PC-3 (cell line): ENCODE results near the gene CORO2B. TPM values are rescaled to one million over a fixed set of nuclear protein-coding genes. Genes with fewer than 3 reads are reported as not detected.

Experiments used
- ATAC-seq: fragments of 200-7000 bp; cut with Tn5 transposase; 2 replicates; pipeline ENCODE4 v1.9.1; 2020; ENCODE audit warnings: mild to moderate bottlenecking, moderate library complexity
- BruUV-seq: library from RNA; stranded (reverse); fragments of 400-500 nt; replicated peaks from 2 replicates; lab custom pipeline; 2021; lab: Mats Ljungman, UMichigan
- CTCF ChIA-PET: fragments of 300-600 bp; sonication (Branson Sonifier 250); formaldehyde crosslinking; loops from one replicate; lab custom pipeline; 2022; ENCODE audit warnings: antibody characterized with exemption; lab: Charles Lee
- POLR2A ChIA-PET: fragments of 300-600 bp; sonication (Branson Sonifier 250); formaldehyde crosslinking; loops from one replicate; lab custom pipeline; 2022; ENCODE audit warnings: antibody characterized with exemption; ENCODE audit not compliant: unreplicated experiment; lab: Charles Lee
- DNase-seq: peaks from one replicate; pipeline ENCODE4 v3.0.0-alpha.2; 2015
- H2AFZ ChIP-seq: fragments of 300-600 bp; sonication (generic); 2 replicates; pipeline ENCODE4 v1.6.0; 2016; ENCODE audit warnings: antibody characterized with exemption, low read length
- H3F3A ChIP-seq: fragments of 300-600 bp; sonication (generic); one replicate; pipeline ENCODE4 v1.6.0; 2017; ENCODE audit warnings: antibody characterized with exemption, low read length, control low read depth, mild to moderate bottlenecking; ENCODE audit not compliant: unreplicated experiment
- H3K27ac ChIP-seq: fragments of 300-600 bp; sonication (generic); 2 replicates; pipeline ENCODE4 v1.5.1; 2016; ENCODE audit warnings: mild to moderate bottlenecking, low read length
- H3K27me3 ChIP-seq: fragments of 300-600 bp; sonication (generic); 2 replicates; pipeline ENCODE4 v1.6.1; 2016; ENCODE audit warnings: low read length, mixed read lengths
- H3K36me3 ChIP-seq: fragments of 300-600 bp; sonication (generic); 2 replicates; pipeline ENCODE4 v1.6.1; 2016; ENCODE audit warnings: low read depth, mixed run types, low read length, mixed read lengths
- H3K4me1 ChIP-seq: fragments of 300-600 bp; sonication (generic); 2 replicates; pipeline ENCODE4 v1.5.1; 2016; ENCODE audit warnings: low read length; ENCODE audit not compliant: insufficient read depth
- H3K4me2 ChIP-seq: fragments of 300-600 bp; sonication (generic); 2 replicates; pipeline ENCODE4 v1.6.0; 2016; ENCODE audit warnings: low read length
- H3K4me3 ChIP-seq: fragments of 300-600 bp; sonication (generic); 2 replicates; pipeline ENCODE4 v1.5.1; 2016; ENCODE audit warnings: mild to moderate bottlenecking, low read length, mixed read lengths
- H3K79me2 ChIP-seq: fragments of 300-600 bp; sonication (generic); 2 replicates; pipeline ENCODE4 v1.6.1; 2017; ENCODE audit warnings: low read length, mixed read lengths
- H3K9ac ChIP-seq: fragments of 300-600 bp; sonication (generic); 2 replicates; pipeline ENCODE4 v1.6.0; 2016; ENCODE audit warnings: mild to moderate bottlenecking, low read length
- H3K9me2 ChIP-seq: fragments of 300-600 bp; sonication (generic); replicated peaks from 2 replicates; pipeline ENCODE4 v1.6.1; 2016; ENCODE audit warnings: mixed run types, low read length, mixed read lengths
- H3K9me3 ChIP-seq: fragments of 300-600 bp; sonication (generic); 2 replicates; pipeline ENCODE4 v1.6.1; 2016; ENCODE audit warnings: low read length, mixed read lengths
- H4K20me1 ChIP-seq: fragments of 300-600 bp; sonication (generic); 2 replicates; pipeline ENCODE4 v1.6.1; 2016; ENCODE audit warnings: low read length, mixed read lengths
- CTCF ChIP-seq: fragments of 300-600 bp; sonication (generic); conservative IDR thresholded peaks from 2 replicates; pipeline ENCODE4 v1.5.1; 2017; ENCODE audit warnings: antibody characterized with exemption, low read depth, mild to moderate bottlenecking, low read length
- EZH2 ChIP-seq: fragments of 300-600 bp; sonication (generic); IDR thresholded peaks from one replicate; pipeline ENCODE4 v1.6.1; 2017; ENCODE audit warnings: antibody characterized with exemption, mild to moderate bottlenecking, low read length; ENCODE audit not compliant: unreplicated experiment
- EZH2phosphoT487 ChIP-seq: fragments of 300-600 bp; sonication (generic); IDR thresholded peaks from 2 replicates; pipeline ENCODE4 v1.6.1; 2018; ENCODE audit warnings: mild to moderate bottlenecking, antibody characterized with exemption, low read length, borderline replicate concordance
- intact Hi-C: fragments of 100-400 bp; cut with micrococcal nuclease; formaldehyde crosslinking; loops from 2 replicates; pipeline ENCODE4 v1.9.0; 2023
- total RNA-seq: library from RNA; depleted of rRNA; stranded (reverse); fragments of >200 nt; gene quantifications from 2 replicates; pipeline ENCODE4 v1.2.3, GENCODE V29; 2014

CORO2B gene
- total RNA-seq, 1 experiment from 2014 or later = 0.66 TPM

GRCh38 chr15:68709876-68710275 lies 131.1 kb downstream of the CORO2B start:
- Histone ChIP-seq H3K4me2 (no peak overlapping the region), H3K36me3 (no peaks in the 10 kb centered on the region), H3K79me2 (no peaks in the 10 kb centered on the region), H4K20me1 (no peaks in the 10 kb centered on the region), H3F3A (no peaks in the 10 kb centered on the region), H3K9ac (no peak overlapping the region), H3K9me3 (no peaks in the 10 kb centered on the region), H3K27ac (no peak overlapping the region), H3K9me2 (no peaks in the 10 kb centered on the region), H3K4me1 (no peaks in the 10 kb centered on the region), H3K27me3 (no peaks in the 10 kb centered on the region), H2AFZ (no peak overlapping the region), H3K4me3 (no peak overlapping the region)
- TF ChIP-seq EZH2phosphoT487 (no peak), CTCF (no peak), EZH2 (no peak)
- intact Hi-C loops = no loop called here
- ChIA-PET POLR2A (no interaction called here), CTCF (no interaction called here)
- BruUV-seq = no TSS peak
- no peak for ATAC-seq
- DNase-seq = no peak

- DNase-seq = no peak
- no peak for ATAC-seq
- Histone ChIP-seq H3K9ac (no peak overlapping the region), H3K36me3 (no peaks in the 10 kb centered on the region), H3K4me1 (no peaks in the 10 kb centered on the region), H3K27ac (no peak overlapping the region), H3K9me3 (no peaks in the 10 kb centered on the region), H3K9me2 (no peaks in the 10 kb centered on the region), H3K4me3 (no peak overlapping the region), H2AFZ (no peak overlapping the region), H3K79me2 (no peaks in the 10 kb centered on the region), H3K4me2 (no peak overlapping the region), H4K20me1 (no peaks in the 10 kb centered on the region), H3F3A (no peaks in the 10 kb centered on the region), H3K27me3 (no peaks in the 10 kb centered on the region)
- intact Hi-C loops = no loop called here
- CTCF ChIA-PET = no interaction called here
- BruUV-seq = no TSS peak
- TF ChIP-seq CTCF (no peak), EZH2 (no peak), EZH2phosphoT487 (no peak)
- POLR2A ChIA-PET = no interaction called here
These were observed 131.7 kb downstream of the CORO2B start for GRCh38 chr15:68710536-68710935.

GRCh38 chr15:68711406-68711805 lies 132.6 kb downstream of the CORO2B start:
- no peak for DNase-seq

More at GRCh38 chr15:68711406-68711805, 132.6 kb downstream of the CORO2B start:
- Histone ChIP-seq H3K27me3 (no peaks in the 10 kb centered on the region), H3K27ac (no peak overlapping the region), H3K9me2 (no peaks in the 10 kb centered on the region), H3K9ac (no peak overlapping the region), H3K79me2 (no peaks in the 10 kb centered on the region), H4K20me1 (no peaks in the 10 kb centered on the region), H3F3A (no peaks in the 10 kb centered on the region), H3K4me3 (no peak overlapping the region), H3K4me2 (no peak overlapping the region), H3K4me1 (no peaks in the 10 kb centered on the region), H2AFZ (no peak overlapping the region), H3K36me3 (no peaks in the 10 kb centered on the region), H3K9me3 (no peaks in the 10 kb centered on the region)
- ChIA-PET POLR2A (no interaction called here), CTCF (no interaction called here)
- TF ChIP-seq CTCF (no peak), EZH2 (no peak), EZH2phosphoT487 (no peak)
- no TSS peak for BruUV-seq
- intact Hi-C loops = no loop called here
- ATAC-seq = no peak
